Coronary artery (tissue), 2 donors: ENCODE results near the gene RPL3.

Experiments
- DNase-seq: peaks from one replicate; pipeline ENCODE4 v3.0.0-alpha.2; 2017; ENCODE audit warnings: low spot score
- H3K27ac ChIP-seq, 2 donors: fragments of 200-600 bp; sonication (generic); one replicate each; pipeline ENCODE4 v1.5.1; 2016 to 2019
- H3K4me3 ChIP-seq: fragments of 200-600 bp; sonication (generic); 2 replicates; pipeline ENCODE4 v1.5.1; 2016; ENCODE audit warnings: mild to moderate bottlenecking, moderate library complexity
- CTCF ChIP-seq: fragments of 200-600 bp; sonication (generic); IDR thresholded peaks from one replicate; pipeline ENCODE4 v1.5.1; 2019; ENCODE audit warnings: antibody characterized with exemption

Gene RPL3

DNA sequence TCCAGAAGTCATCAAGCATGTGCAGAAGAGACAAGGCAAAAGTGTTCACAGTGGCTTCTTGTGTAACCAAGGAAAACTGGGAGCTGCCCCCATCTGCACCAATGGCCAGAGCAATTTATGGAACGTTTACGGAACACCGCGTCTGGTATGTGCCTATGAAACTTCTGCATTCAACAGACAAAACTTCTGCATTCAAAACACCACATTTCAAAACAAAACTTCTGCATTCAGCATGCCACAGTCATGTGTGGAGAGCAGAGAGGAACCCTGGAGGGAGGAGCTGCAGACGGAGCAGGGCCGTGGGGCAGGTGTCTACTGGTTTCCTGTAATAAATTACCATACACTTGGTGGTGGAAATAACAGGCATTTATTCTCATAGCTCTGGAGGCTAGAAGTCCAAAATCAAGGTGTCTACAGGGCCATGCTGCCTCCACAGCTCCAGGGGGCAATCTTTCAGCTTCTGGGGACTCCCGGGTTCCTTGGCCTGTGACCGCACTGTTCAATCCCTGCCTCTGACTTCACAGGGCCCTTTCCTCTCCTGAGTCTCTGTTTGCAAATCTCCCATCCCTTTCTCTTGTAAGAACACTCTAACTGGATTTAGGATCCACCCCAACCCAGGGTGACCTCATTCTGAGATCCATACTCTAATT lies 32.2 kb downstream of the RPL3 start:
- no peak for TF ChIP-seq CTCF
- peak overlapping the region; percentile 11 to 31 for H3K27ac ChIP-seq
- no peak for DNase-seq
- H3K4me3 ChIP-seq = no peak overlapping the region

- no peak overlapping the region for H3K4me3 ChIP-seq
- H3K27ac ChIP-seq = no peak overlapping the region
- DNase-seq = no peak
- TF ChIP-seq CTCF = no peak
Observed at GRCh38 chr22:39284983-39285382, 34.4 kb downstream of the RPL3 start.

DNA sequence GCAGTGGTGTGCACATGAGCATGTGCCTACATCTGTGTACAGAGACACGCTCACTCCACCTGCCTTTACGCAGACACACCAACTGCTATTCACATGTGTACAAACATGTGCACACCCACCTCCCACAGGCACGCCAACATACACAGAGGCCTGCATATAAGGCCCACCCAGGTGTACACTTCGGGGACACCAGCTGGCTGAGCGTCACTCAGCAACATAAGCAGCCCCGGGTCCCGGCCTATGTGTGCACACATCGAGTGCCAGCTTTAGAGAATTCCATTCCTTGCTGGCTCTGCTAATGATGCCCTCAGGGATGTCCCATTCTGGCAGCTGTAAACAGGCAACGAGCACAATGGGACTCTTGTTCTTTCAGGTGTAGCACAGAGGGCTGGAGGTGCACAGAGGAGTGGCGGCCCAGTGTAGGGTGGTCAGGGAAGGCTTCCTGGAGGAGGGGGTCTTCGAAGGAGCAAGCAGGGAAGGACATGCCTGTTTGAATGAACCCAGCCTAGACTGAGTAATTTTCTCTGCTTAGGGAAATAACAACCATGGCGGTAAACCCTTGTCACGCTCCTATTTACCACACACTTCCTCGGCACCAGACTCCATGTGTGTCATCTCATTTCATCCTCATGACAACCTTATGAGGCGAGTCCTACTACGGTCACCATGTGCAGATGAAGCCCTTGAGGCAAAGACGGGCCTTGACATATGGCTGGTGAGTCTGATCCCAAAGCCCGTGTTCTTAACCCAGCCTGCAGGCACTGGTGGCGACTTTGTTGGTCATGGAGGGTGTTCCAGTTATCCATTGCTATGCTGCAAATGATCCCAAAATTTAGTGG lies 35.1 kb downstream of the RPL3 start:
- Histone ChIP-seq H3K4me3 (no peak overlapping the region), H3K27ac (peak overlapping the region in 1 of 2 donors; percentile 83)
- no peak for DNase-seq
- TF ChIP-seq CTCF = no peak

- Histone ChIP-seq H3K4me3 (no peak overlapping the region), H3K27ac (peak overlapping the region; percentile 49 to 83)
- TF ChIP-seq CTCF = no peak
- peak; percentile 89 for DNase-seq
Observed at GRCh38 chr22:39283322-39284141, 35.9 kb downstream of the RPL3 start.

DNA sequence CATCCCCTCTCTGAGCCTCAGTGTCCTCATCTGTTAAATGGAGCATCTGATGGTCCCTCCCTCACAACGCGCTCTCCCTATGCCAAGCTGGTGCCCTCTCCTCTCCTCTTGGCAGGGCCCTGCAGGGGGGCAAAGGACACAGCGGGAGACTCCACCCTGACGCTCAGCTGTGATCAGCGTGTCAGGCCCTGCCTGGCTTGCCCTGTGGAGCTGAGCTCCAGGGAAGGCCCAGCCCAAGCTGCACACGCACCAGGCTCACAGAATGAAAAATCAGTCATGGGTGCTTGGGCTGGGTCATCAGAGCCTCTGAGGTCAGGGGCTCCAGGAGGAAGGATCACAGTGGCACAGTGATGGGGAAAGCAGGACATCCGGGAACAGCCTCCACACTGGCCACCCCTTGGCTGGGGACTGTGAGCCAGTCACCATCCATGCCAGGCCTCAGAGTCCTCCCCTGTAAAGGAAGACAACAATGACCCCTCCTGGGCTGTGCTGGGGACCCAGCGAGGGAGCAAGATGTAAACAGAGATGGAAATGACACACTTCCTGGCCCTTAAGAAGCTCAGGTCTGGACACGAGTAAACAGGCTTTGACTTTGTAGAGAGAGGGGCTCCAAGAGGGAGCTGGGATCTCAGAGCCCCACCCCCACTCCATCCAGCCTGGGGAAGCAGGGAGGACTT lies 36.6 kb downstream of the RPL3 start:
- no peak overlapping the region for H3K4me3 ChIP-seq
- no peak for DNase-seq
- TF ChIP-seq CTCF = no peak
- H3K27ac ChIP-seq = peak overlapping the region; percentile 49 to 83

DNA sequence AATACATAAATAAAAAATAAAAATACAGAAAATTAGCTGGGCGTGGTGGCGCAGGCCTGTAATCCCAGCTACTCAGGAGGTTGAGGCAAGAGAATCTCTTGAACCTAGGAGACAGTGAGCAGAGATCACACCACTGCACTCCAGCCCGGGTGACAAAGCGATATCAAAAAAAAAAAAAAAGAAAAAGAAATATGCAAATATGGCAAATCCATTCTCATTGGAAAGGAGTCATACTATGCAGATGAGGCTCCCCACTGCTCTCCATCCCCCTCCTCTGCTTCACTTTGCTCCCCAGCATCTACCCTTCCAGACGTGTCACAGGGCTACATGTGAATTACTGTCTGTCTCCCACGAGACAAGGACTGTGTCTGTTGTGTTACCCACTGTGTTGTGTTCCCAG lies 38.3 kb downstream of the RPL3 start:
- no peak for TF ChIP-seq CTCF
- no peak for DNase-seq
- no peak overlapping the region for H3K4me3 ChIP-seq
- no peak overlapping the region for H3K27ac ChIP-seq
